Adrenal gland (tissue), 12 donors: ENCODE measurements around the gene ASH1L. TPM values are rescaled to one million over a fixed set of nuclear protein-coding genes. Genes with fewer than 3 reads are reported as not detected.

ENCODE experiments used
- DNase-seq, 7 donors: peaks; one replicate each; pipeline ENCODE4 v3.0.0-alpha.2; 2019 to 2020
- H3K27ac ChIP-seq, 5 donors: fragments of 200-600 bp; sonication (generic) in 4 of 5; 1 replicate in 3 of 5; 2 replicates in 2 of 5; pipeline versions ENCODE4 v1.5.1 to v1.8.0; 2016 to 2020; ENCODE audit warnings: mild to moderate bottlenecking in 1 of 5
- H3K27me3 ChIP-seq: fragments of 200-600 bp; 2 replicates; pipeline ENCODE4 v1.8.0; 2021
- H3K36me3 ChIP-seq, 2 donors: fragments of 200-600 bp; replicated peaks in 1 of 2; 1 replicate in 1 of 2; 2 replicates in 1 of 2; pipeline versions ENCODE4 v1.5.1 to v1.8.0; 2018 to 2022
- H3K4me1 ChIP-seq, 2 donors: fragments of 200-600 bp; replicated peaks in 1 of 2; 1 replicate in 1 of 2; 2 replicates in 1 of 2; pipeline versions ENCODE4 v1.5.1 to v1.8.0; 2018 to 2021
- H3K4me3 ChIP-seq, 4 donors: fragments of 200-600 bp; sonication (generic) in 3 of 4; one replicate each; pipeline ENCODE4 v1.5.1; 2016 to 2018
- H3K9me3 ChIP-seq, 3 donors: fragments of 200-600 bp; sonication (generic) in 1 of 3; replicated peaks in 1 of 3; 1 replicate in 2 of 3; 2 replicates in 1 of 3; pipeline versions ENCODE4 v1.5.1 to v1.8.0; 2016 to 2021
- POLR2A ChIP-seq, 2 donors: fragments of 450-650 bp; IDR thresholded peaks; one replicate each; pipeline ENCODE4 v1.6.1; 2017; ENCODE audit warnings: antibody characterized with exemption in 2 of 2, mild to moderate bottlenecking in 2 of 2, moderate library complexity in 1 of 2
- WGBS, 4 donors: extraction: QIAGEN DNeasy Blood & Tissue Kit in 2 of 4; methylation state at CpG; one replicate each; pipeline versions ENCODE4 v1.1.5 to v1.1.7; 2013 to 2017; 5-methylcytosine and 5-hydroxymethylcytosine counted together
- intact Hi-C, 2 donors: fragments of 100-400 bp; cut with DNase I; formaldehyde crosslinking; loops; one replicate each; pipeline versions ENCODE4 v1.14.1 to v1.15.0; 2022 to 2023
- polyA plus RNA-seq, 3 donors: library from polyadenylated mRNA; stranded (reverse); fragments of 200-250 nt in 2 of 3; fragments of 350-450 nt in 1 of 3; fragmentation: Illumina TruSeq in 1 of 3; extraction: RNeasy Lipid Tissue Mini Kit (QIAGEN cat#74804) in 1 of 3; gene quantifications; one replicate each; pipeline ENCODE4 v1.2.3, GENCODE V29; 2013 to 2014
- total RNA-seq, 9 donors: library from RNA; depleted of rRNA in 4 of 9; stranded (reverse); fragments of >200 nt in 4 of 9; fragments of 120-200 nt in 1 of 9; fragmentation: NEBNext Ultra II Directional in 1 of 9; extraction: Animal tissue kit (Norgen Biotek cat#: 25700) in 1 of 9; gene quantifications; one replicate each; pipeline versions ENCODE4 v1.1.0 to v1.2.4, GENCODE V29; 2013 to 2023
- TF ChIP-seq, protein P1 (sequence below), 6 experiments: fragments of 450-650 bp in 4 of 6; fragments of 200-600 bp in 2 of 6; sonication (generic) in 1 of 6; IDR thresholded peaks; 1 replicate in 5 of 6; 2 replicates in 1 of 6; pipeline versions ENCODE4 v1.5.1 to v1.8.0; 2016 to 2021; ENCODE audit warnings: antibody characterized with exemption in 6 of 6, mild to moderate bottlenecking in 2 of 6, moderate library complexity in 1 of 6
- donor health status: healthy with polysubstance abuse.
- donor health status: Bipolar disorder and iron deficiency.
- donor health status: DM: yes; HTN: yes; CAD: no.
- donor health status: DM: no; HTN: no; CAD: no.
- donor health status: DM: no; HTN: no; CAD: no.
- donor health status: DM: yes; HTN: yes; CAD: no.

The ASH1L gene
- total and polyA plus RNA-seq, 12 donors = 3.7 to 59.3 (median 41.8) TPM

DNA sequence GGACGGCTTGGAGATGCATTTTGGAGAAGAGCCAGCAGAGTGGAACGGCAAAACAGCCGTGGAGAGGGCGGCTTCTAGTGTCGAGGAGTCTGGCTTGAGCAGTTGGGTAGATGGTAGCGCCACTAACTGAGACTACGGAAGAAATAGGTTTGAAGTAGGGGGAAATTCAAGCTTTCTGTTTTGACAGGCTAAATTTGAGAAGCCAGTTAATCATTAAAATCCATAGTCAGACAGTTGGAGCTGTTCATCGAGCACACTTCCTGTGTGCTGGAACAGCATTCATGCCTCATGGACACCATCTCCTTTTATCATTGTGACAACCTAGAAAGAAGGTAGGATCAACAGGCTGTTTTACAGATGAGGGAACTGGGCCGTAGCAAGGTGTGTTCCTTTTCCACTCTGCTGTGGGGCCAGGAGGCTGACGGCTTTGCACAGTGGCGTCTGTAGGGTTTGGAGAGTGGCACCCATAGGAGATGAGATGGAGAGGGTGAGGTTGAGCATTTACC lies 258.0 kb downstream of the ASH1L start:
- Histone ChIP-seq H3K4me1 (peaks cover 9 to 12% of the 10 kb centered on the region in 2 donors), H3K27me3 (no peaks in the 10 kb centered on the region), H3K9me3 (no peaks in the 10 kb centered on the region), H3K27ac (no peak overlapping the region), H3K4me3 (no peak overlapping the region), H3K36me3 (no peaks in the 10 kb centered on the region)
- TF ChIP-seq POLR2A (IDR thresholded peaks at IDR 0.05) = no peak
- TF ChIP-seq, protein P1, sequence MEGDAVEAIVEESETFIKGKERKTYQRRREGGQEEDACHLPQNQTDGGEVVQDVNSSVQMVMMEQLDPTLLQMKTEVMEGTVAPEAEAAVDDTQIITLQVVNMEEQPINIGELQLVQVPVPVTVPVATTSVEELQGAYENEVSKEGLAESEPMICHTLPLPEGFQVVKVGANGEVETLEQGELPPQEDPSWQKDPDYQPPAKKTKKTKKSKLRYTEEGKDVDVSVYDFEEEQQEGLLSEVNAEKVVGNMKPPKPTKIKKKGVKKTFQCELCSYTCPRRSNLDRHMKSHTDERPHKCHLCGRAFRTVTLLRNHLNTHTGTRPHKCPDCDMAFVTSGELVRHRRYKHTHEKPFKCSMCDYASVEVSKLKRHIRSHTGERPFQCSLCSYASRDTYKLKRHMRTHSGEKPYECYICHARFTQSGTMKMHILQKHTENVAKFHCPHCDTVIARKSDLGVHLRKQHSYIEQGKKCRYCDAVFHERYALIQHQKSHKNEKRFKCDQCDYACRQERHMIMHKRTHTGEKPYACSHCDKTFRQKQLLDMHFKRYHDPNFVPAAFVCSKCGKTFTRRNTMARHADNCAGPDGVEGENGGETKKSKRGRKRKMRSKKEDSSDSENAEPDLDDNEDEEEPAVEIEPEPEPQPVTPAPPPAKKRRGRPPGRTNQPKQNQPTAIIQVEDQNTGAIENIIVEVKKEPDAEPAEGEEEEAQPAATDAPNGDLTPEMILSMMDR (IDR thresholded peaks at IDR 0.05) = no peak
- intact Hi-C loops = loop anchor here in 1 of 2 donors (5.0 kb wide), 1 partner anchor 42 kb away; the partner anchor contains the start of gene SCAMP3
- 80 to 84% (median 82%) methylated on average over 9 to 11 of the region's 11 CpGs for WGBS, 4 donors
- DNase-seq = no peak

DNA sequence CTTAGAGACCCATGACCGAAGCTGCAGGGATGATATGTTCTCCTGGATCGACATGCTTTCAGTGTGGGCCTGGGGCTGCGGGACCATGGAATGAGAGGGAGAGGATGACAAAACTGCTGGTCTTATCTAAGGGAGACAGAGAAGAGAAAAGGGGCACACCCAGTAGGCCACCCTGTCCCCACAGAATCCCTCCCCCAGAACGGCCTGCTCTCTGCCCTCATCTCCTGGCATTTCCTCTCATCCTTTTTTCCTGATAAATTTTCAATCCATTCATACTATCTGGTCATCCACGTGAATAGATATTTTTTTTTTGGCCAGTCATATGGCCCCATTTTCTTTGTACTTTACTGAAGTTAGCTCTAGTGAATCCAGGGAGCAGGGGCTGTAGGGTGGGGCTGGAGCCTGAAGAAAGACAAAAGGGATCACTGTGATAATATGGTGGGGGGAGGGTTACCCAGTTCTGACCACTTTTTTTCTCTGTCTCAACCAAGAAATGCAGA lies 261.2 kb downstream of the ASH1L start, which contains the start of gene PKLR:
Gene PKLR (minus strand): TSS at position 97 of the 500 bp plus-strand sequence. CDS start 43 bp downstream, at position 54.
- no peaks in the 10 kb centered on the region for H3K36me3 ChIP-seq
- H3K27me3 ChIP-seq = no peaks in the 10 kb centered on the region
- no peak within 1 kb of the TSS for H3K27ac ChIP-seq
- DNase-seq = no peak
- H3K9me3 ChIP-seq = no peaks in the 10 kb centered on the region
- intact Hi-C loops = no loop called here
- H3K4me3 ChIP-seq = no peak within 1 kb of the TSS
- no peaks in the 10 kb centered on the region for H3K4me1 ChIP-seq
- WGBS, 4 donors = 83 to 91% (median 88%) methylated on average over 5 of the region's 5 CpGs
- TF ChIP-seq, protein P1 (IDR thresholded peaks at IDR 0.05) = no peak
- no peak for TF ChIP-seq POLR2A (IDR thresholded peaks at IDR 0.05)

DNA sequence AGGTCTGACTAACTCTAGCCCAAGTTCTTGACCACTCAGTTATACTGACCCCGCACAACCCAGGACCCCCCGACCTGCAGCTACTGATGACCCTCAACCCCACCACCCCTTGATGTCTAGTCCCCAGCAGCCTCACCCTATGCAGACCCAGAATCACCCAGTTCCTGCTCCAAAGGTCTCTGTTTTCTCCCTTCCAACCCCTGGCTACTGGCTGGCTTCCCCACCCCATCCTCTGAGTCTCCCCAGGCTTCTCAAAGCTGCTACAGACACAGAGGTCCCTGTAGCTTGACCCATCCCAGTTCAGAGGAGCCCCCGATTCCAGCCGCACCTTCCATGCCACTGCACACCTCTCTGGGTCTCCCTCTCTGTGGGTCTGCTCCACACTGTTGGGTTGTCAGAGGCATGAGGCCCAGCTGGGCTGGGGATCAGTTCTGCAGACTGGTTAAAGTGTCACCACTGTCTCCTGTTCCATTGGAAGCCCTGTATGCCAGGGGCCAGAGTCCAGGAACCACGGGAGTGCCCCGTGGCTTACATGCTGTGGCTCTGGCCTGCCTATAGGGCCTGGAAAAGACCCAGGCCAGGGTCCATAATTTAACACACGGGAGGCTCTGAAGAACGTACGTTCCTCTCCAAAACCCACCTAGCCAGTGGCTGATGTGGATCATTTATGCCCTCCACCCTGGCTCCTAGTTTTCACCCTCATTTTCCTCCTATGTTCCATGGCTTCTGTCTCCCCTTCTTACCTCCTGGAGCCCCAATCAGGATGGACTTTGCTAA lies 261.9 kb downstream of the ASH1L start:
- Histone ChIP-seq H3K27ac (no peak overlapping the region), H3K27me3 (peaks cover 5% of the 10 kb centered on the region), H3K9me3 (no peaks in the 10 kb centered on the region), H3K4me3 (no peak overlapping the region), H3K36me3 (no peaks in the 10 kb centered on the region), H3K4me1 (no peaks in the 10 kb centered on the region)
- WGBS, 4 donors = 79 to 87% (median 84%) methylated on average over 9 of the region's 9 CpGs
- TF ChIP-seq POLR2A (IDR thresholded peaks at IDR 0.05) = no peak
- TF ChIP-seq, protein P1 (IDR thresholded peaks at IDR 0.05) = no peak
- DNase-seq = no peak
- intact Hi-C loops = no loop called here

DNA sequence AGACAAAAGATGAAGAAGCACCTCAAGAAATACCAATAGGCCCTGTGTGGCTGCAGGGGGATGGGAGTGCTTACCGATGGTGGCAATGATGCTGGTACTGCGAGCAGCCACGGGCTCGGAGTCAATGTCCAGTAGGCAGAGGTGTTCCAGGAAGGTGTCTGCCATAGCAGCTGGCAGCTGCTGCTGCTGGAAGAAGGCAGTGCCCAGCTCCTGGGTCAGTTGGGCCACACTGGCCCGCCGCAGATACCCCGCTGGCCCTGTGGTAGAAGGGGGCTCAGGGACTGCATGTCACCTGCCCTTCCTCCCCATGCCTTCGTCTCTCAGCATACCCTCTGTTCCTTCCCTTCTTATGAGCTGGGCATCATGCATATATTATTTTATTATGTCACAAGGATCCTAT lies 262.6 kb downstream of the ASH1L start:
- Histone ChIP-seq H3K36me3 (no peaks in the 10 kb centered on the region), H3K27me3 (peaks cover 12% of the 10 kb centered on the region), H3K27ac (no peak overlapping the region), H3K9me3 (no peaks in the 10 kb centered on the region), H3K4me1 (no peaks in the 10 kb centered on the region), H3K4me3 (no peak overlapping the region)
- no peak for TF ChIP-seq POLR2A (IDR thresholded peaks at IDR 0.05)
- TF ChIP-seq, protein P1 (IDR thresholded peaks at IDR 0.05) = no peak
- no peak for DNase-seq
- WGBS, 4 donors = 87 to 95% (median 90%) methylated on average over 8 of the region's 8 CpGs
- intact Hi-C loops = no loop called here
